Measurements from ENCODE around the gene MAMDC4. TPM values are rescaled to one million over a fixed set of nuclear protein-coding genes. Genes with fewer than 3 reads are reported as not detected.

The MAMDC4 gene
- total RNA-seq, 1 donor, result 0.81 TPM

- no peak for DNase-seq (ENCODE audit: low read depth)
- TF ChIP-seq, protein P1, sequence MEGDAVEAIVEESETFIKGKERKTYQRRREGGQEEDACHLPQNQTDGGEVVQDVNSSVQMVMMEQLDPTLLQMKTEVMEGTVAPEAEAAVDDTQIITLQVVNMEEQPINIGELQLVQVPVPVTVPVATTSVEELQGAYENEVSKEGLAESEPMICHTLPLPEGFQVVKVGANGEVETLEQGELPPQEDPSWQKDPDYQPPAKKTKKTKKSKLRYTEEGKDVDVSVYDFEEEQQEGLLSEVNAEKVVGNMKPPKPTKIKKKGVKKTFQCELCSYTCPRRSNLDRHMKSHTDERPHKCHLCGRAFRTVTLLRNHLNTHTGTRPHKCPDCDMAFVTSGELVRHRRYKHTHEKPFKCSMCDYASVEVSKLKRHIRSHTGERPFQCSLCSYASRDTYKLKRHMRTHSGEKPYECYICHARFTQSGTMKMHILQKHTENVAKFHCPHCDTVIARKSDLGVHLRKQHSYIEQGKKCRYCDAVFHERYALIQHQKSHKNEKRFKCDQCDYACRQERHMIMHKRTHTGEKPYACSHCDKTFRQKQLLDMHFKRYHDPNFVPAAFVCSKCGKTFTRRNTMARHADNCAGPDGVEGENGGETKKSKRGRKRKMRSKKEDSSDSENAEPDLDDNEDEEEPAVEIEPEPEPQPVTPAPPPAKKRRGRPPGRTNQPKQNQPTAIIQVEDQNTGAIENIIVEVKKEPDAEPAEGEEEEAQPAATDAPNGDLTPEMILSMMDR (IDR thresholded peaks at IDR 0.05; ENCODE audit: insufficient read depth, low read length), result no peak
- peak overlapping the region; percentile 75 for H3K4me3 ChIP-seq (ENCODE audit: low read depth, low read length)
Observed at GRCh38 chr9:136806631-136807201, 45.4 kb upstream of the MAMDC4 start.

GRCh38 chr9:136807281-136808074, 44.7 kb upstream of the MAMDC4 start, which contains the start of gene RABL6:
TSS of gene RABL6 (plus strand) at chr9:136807948. CDS start at chr9:136808197, 249 bp downstream.
- DNase-seq (ENCODE audit: low read depth), result peak; percentile 63
- TF ChIP-seq, protein P1 (IDR thresholded peaks at IDR 0.05; ENCODE audit: insufficient read depth, low read length), result no peak

DNA sequence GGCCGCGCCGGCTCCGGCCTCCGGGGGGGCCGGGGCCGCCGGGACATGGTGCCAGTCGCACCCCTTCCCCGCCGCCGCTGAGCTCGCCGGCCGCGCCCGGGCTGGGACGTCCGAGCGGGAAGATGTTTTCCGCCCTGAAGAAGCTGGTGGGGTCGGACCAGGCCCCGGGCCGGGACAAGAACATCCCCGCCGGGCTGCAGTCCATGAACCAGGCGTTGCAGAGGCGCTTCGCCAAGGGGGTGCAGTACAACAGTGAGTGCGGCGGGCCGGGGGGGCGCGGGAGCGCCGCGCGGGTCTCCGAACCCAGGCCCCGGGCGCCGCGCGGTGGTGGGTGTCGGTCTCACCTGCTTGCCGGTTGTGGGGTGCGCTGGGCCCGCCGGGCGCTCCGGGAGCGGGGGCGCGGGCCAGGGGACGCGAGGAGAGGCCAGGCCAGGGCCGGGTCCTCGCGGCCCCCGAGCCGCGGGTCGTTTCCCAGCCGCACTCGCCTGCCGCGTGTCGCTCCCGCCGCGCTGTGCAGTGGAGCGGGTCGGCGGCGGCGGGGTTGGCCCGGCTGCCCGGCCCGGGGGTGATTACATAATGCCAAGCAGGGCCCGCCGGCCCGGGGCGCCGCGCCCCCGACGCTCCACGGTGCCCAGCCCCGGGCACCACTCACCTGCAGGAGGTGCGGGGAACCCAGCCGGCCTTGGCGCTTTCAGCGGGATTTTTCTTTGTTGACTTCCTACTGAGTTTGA, 43.9 kb upstream of the MAMDC4 start:
- TF ChIP-seq, protein P1 (IDR thresholded peaks at IDR 0.05; ENCODE audit: insufficient read depth, low read length), result no peak
- no peak for DNase-seq (ENCODE audit: low read depth)
- H3K4me3 ChIP-seq (ENCODE audit: low read depth, low read length), result peak overlapping the region; percentile 84

More at GRCh38 chr9:136807281-136808074, 44.7 kb upstream of the MAMDC4 start, which contains the start of gene RABL6:
- peak within 1 kb of the TSS; percentile 84 for H3K4me3 ChIP-seq (ENCODE audit: low read depth, low read length)

DNA sequence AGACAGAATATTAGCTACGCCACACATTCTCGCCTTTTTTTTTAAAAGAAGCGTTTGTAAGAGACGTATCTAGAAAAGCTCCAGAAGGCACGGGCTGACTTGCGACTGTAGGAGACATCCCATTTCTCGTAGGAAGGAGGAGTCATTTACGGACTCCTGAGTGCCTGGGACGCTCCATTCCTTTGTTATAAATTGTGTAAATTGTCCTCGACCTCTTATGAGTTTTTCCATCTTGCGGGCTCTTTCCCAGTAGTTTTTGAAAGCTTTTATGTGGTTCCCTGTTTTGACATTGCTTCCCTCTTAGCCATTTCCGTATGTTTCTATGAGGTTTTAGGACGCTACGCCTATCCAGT, 43.4 kb upstream of the MAMDC4 start:
- peak overlapping the region; percentile 84 for H3K4me3 ChIP-seq (ENCODE audit: low read depth, low read length)
- TF ChIP-seq, protein P1 (IDR thresholded peaks at IDR 0.05; ENCODE audit: insufficient read depth, low read length), result no peak
- peak; percentile 51 for DNase-seq (ENCODE audit: low read depth)

DNA sequence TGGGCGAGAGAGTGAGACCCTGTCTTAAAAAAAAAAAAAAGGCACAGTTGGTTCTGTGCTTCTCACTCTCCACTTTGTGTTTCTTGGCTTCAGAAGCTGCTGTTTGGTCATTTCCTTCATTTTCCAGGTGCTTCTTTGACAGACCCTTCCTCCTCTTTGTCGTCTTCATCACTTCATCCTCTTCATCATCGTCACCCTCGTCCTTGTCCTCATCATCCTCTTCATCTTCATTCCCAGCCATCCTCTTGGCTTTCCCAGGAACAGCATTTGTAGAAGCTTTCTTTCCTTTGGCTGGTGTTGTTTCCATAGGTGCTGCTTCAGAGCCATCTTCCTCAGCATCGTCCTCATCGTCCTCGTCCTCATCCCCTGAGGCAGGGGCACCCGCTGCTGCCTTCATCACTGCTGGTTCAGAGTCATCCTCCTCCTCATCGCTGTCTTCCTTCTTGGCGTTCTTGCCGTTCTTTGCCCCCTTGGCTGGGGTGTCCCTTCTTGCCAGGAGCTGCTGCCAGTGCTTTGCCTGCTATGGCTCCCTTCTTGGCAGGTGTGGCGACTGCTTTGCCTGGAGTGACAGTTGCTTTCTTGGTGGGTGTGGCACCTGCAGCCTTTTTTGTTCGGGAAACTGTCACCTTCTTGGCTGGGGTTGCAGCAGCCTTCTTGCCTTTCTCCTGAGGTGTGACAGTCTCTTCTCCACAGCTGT, 37.3 kb upstream of the MAMDC4 start:
- H3K4me3 ChIP-seq (ENCODE audit: low read depth, low read length), result no peak overlapping the region
- no peak for DNase-seq (ENCODE audit: low read depth)
- TF ChIP-seq, protein P1 (IDR thresholded peaks at IDR 0.05; ENCODE audit: insufficient read depth, low read length), result no peak

DNA sequence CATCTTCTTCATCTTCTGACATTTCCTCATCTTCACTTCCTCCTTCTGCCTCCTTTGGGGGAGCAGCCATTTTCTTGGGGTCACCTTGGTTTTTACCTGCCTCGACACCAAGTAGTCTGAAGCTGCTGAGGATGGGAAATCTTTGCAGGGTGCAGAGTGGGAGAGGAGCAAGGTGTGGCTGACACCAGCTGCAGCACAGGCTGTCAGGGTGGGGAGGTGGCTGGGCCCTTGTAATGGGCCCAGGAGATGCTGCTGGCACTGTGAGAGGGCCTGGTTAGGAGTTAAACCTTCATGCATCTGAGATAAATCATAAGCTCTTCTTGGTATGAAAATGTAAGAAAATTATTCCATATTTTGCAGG, 36.7 kb upstream of the MAMDC4 start:
- TF ChIP-seq, protein P1 (IDR thresholded peaks at IDR 0.05; ENCODE audit: insufficient read depth, low read length), result no peak
- no peak for DNase-seq (ENCODE audit: low read depth)
- no peak overlapping the region for H3K4me3 ChIP-seq (ENCODE audit: low read depth, low read length)
